M059J (cell line): ENCODE measurements around the gene DEPDC5. TPM values are rescaled to one million over a fixed set of nuclear protein-coding genes. Genes with fewer than 3 reads are reported as not detected.
"Not testable (repeated sequence)": the region's sequence is repeated elsewhere in the genome, so short reads cannot be mapped to it uniquely, and the experiment has no call there.

Experiments
- DNase-seq: peaks from one replicate; pipeline ENCODE4 v3.0.0-alpha.2; 2012; ENCODE audit warnings: low read depth
- total RNA-seq: library from RNA; depleted of rRNA; stranded (reverse); fragments of >200 nt; shearing (Covaris generic); gene quantifications from 2 replicates; pipeline ENCODE4 v1.2.3, GENCODE V29; 2014

Gene DEPDC5
- total RNA-seq, 1 experiment from 2014 or later: 1.5 TPM

- no peak for DNase-seq
These were observed 61.1 kb downstream of the DEPDC5 start for GRCh38 chr22:31814942-31815341.

GRCh38 chr22:31815383-31815814 is 61.6 kb downstream of the DEPDC5 start:
- DNase-seq: not testable (repeated sequence)

GRCh38 chr22:31816750-31817149 is 62.9 kb downstream of the DEPDC5 start:
- DNase-seq: no peak

DNA sequence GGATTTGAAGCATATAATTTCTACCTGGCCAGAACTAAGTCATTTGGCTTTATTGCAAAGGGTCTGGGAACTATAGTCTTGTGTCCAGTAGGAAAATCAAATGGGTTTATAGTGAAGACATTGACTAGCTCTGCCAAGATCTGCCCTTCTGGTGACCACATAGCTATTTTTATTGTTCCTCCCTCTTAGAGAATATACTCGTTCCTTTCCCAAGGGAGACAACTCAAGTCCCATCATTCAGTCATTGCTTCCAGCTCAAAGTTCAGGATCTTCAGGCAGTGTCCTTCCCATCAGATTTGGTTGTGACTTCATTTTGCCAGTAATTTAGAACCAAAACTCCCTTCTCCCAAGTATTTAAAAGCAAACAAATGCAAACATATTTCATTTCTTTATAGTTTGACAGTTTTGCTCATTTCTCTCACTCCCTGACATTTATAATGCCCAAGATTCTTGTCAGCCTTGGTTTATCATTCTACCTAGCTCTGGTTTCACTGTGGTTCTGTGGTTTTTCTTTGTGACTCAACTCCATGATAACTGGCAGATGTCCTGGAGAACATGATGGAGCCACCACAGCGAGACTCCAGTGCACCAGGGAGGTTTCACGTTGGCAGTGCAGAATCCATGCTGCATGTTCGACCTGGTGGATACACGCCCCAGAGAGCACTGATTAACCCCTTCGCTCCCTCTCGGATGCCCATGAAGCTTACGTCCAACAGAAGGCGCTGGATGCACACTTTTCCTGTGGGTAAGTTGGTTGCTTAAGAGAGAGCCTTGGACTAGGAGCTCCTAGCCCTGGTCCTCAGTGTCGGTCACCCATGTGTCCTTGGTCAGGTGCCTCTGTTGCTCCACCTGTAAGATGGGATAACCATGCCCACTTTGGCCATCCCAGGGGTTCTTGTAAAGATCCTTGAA is 64.9 kb downstream of the DEPDC5 start:
- DNase-seq: peak; percentile 87

GRCh38 chr22:31820655-31821054 is 66.8 kb downstream of the DEPDC5 start:
- DNase-seq: no peak

- DNase-seq: no peak
These were observed 67.8 kb downstream of the DEPDC5 start for GRCh38 chr22:31821572-31821971.

DNA sequence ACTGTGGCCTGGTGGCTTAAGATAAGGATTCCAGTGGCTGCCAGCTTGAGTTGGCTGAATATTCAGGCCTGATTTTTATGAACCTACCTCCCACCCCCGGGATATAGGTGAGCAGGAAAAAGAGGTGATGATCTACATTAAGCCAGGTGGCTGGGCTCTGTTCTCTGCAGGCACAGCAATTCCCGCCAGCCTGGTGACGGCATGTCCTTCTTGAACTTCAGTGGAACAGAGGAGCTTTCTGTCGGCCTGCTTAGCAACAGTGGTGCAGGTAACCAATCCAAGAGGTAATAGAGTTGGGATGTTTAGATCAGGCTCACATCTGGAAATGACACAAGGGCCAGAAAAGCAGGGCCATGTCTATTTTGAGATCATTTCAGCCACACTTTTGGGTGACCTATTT is 68.7 kb downstream of the DEPDC5 start:
- no peak for DNase-seq

- DNase-seq: no peak
These were observed 71.7 kb downstream of the DEPDC5 start for GRCh38 chr22:31825513-31825912.

DNA sequence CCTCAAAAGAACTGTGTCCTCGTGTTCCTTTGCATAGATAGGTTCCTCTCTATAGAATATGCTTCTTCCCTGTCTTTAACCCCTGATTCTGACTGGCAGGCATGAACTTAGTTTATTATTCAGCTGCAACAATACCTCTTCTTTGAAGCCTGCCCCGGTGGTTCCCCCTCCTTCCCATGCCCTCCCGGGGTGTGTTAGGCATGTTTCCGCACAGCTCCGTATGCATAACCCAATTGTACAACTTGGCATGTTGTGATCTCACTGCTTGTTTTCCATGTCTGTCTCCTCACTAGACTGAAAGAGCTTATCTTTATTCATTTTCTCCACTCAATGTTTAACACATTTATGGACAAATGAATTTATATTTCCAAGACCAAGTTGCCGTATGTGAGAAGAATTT is 72.6 kb downstream of the DEPDC5 start:
- no peak for DNase-seq

DNA sequence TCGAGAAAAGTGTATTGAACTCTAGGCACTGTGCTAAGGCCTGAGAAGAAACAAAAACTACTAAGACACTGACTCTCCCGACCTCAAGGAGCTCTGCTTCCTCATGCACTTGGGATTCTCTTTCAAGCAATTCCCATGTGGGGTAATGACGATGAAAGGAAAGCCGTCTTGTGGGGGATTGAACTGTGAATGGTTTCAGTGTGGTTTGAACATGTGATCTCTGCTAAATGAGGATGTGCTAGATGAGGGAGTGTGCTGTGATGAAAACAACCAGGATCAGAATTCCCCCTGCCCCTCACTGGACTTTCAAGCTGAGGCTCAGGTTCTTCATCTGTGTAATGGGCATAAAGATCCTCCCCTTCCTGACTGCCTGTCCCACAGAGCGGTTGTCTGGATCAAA is 74.9 kb downstream of the DEPDC5 start:
- no peak for DNase-seq

DNA sequence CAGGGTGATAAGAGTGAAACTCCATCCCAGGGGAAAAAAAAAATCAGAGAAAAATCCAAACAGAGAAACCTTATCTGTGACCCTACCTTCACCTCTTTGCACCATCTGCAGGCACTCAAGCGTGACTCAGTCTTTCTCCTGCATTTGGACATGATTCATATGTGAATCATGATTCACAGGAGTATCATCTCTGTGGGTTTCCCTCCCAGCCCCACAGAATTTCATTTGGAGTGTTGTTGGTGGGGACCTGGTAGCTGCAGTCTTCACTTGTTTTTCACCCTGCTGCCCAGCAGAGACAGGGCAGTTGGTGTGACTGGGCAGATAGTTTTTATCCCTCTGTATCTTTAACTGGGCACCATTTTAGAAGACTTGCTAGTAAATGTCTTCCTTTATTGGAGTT is 75.7 kb downstream of the DEPDC5 start:
- peak; percentile 96 for DNase-seq

DNA sequence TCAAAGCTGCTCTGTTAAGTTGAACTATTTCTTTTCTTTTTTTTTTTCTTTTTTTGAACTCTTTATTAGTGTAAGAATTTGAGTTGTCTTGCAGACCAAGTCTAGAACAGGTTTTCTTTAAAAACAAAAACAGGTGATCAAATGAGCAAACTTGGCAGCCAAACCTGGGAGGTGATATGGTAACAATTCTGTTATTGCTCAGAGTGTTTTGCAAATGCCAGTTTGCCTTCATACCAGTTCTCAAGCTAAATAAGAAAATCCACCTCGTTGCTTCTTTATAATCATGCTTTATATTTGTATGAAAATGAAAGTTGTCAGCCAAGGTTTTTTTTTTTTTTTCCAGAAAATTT is 76.9 kb downstream of the DEPDC5 start:
- no peak for DNase-seq

DNA sequence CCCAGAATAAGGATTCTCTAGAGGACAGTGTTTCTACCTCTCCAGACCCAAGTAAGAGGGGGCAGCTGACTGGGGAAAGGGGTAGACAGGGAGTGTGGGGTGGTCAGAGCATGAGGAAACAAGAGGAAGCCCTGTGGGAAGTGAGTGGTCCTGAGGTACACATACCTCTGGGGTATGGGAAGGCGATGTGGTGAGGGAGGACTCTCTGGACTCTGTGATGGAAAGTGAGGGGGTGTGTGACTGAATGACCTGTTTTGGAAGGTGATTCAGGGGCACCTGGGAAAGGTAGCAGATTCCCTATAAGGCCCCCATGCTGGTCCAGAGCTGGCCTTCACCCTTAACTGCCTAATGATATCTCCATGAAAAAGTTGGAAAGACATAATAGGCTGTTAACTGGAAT is 80.1 kb downstream of the DEPDC5 start:
- no peak for DNase-seq

GRCh38 chr22:31836010-31836409 is 82.2 kb downstream of the DEPDC5 start:
- no peak for DNase-seq

DNA sequence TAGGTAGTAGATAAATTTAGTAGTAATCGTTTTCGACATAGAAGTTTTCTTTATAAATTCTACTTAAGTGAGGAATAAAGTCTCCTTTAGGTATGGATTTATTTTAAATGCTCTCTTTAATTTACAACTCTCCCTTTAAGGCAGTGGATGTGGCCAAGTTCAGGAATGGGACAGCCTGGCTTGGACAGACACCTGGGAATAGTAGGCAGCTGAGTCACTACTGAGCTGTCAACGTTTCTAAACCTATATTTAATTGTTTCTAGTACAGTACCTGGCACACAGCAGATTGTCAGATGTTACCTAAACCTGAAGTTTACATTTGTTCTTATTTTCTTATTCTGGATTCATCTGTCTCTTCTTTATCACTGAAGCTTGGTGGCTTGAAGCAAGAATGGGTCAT is 85.1 kb downstream of the DEPDC5 start:
- DNase-seq: no peak

DNA sequence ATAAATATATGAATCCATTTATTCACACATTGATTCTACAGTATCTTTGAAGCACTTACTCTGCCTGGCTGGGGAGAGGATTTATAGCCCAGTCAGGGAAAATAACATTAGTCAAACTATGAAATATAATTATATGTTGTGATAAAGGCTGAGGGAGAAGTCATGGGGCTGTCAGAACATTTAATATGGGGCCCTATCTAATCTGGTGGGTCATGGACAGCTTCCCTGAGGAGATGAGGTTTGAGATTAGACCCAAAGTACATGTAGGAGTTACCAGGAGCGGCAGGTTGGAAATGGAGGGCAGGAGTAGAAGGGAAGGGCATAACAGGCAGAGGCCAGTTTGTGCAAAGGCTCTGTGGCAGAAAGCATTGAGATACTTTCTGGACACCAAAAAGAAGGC is 86.2 kb downstream of the DEPDC5 start:
- DNase-seq: no peak

- no peak for DNase-seq
These were observed 86.8 kb downstream of the DEPDC5 start for GRCh38 chr22:31840585-31840984.

DNA sequence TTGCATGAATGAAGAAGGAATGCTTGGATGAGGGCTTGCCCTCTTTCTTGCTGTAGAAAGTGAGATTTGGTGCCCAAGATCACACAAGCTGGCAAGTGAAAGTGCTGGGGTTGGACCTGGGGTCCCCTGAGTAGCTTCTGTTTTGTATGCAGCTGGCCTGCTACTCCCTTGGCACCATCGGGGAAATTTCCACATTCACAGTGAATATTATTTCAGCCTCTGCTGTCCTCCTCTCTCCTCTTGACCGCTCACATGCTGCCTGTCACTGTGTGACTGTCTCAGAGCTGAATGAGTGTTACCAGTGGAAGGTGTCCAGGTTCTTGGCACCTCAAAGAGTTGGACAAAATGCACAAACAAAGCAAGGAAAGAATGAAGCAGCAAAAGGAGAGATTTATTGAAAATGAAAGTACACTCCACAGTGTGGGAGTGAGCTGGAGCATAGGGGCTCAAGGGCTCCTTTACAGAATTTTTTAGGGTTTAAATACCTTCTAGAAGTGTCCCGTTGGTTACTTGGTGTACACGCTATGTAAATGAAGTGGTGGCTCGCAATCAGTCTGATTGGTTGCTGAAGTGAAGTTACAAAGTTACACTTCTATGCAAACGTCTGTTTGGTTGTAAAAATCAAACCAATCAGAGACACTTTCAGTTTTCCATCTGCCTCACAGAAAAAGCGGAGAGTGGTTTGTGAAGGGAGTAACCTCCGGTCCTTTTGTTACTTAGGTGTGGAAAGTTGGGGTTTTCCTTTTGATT is 87.4 kb downstream of the DEPDC5 start:
- no peak for DNase-seq

DNA sequence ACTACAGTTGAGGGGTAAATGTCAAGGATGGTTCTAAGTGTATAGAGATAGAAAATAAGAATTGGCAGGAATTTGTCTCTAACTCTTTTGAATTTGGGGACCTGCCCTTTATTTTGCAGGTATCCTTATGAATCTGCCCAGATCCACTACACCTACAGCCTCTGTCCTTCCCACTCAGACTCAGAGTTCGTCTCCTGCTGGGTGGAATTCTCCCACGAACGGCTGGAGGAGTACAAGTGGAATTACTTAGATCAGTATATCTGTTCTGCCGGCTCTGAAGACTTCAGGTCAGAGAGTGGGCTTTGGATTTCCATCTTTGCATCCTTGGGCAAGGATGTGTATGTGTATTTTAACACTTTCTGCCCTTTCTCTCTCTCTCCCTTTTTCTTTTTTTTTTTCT is 89.7 kb downstream of the DEPDC5 start:
- no peak for DNase-seq

DNA sequence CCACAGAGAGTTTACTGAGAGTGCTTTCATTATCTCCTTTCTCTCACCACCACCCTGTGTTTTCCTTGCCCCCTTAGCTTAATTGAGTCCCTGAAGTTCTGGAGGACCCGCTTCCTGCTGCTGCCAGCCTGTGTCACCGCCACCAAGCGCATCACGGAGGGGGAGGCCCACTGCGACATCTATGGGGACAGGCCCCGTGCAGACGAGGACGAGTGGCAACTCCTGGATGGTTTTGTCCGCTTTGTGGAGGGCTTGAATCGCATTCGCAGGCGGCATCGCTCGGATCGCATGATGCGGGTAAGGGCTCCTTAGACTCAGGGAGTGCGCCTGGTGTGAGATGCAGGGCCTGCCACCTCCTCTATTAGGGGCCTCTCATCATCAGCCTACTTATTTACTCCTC is 91.1 kb downstream of the DEPDC5 start:
- no peak for DNase-seq

DNA sequence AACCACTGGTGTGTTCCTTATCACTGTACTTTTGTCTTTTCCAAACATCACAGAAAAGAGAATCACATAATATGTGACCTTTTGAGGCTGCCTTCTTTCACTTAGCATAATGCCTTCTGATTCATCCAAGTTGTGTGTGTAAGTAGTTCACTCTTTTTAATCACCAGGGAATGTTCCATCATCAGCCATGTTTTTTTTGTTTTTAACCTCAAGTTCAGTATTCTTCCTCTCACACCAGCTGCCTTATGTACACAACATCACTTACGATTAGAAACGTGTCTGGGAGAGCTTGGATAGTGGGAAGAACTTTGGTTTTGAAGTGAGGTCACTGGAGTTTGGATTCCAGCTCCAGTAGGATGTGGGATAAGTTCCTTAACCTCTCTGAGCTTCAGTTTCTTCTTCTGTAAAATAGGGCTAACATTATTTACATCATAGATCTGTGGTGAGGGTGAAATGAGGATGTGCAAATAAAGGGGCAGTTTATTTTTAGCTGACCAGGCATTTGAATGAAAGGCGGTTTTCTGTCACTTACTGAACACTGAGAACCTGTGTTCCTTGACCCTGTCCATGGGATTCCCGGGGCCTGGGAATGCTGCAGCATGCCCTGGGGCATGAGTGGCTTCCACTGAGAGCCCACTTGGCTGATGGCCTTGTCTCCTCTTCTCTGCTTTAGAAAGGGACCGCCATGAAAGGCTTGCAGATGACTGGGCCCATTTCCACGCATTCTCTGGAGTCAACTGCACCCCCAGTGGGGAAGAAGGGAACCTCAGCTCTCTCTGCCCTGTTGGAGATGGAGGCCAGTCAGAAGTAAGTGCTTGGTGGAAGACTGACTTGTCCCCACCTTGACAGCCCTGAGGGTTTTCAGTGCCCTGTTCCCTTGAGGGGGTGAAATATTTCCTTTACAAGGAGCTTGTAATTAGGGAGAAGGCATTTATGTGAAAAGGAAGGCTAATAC is 92.6 kb downstream of the DEPDC5 start:
- no peak for DNase-seq

- DNase-seq: no peak
These were observed 94.6 kb downstream of the DEPDC5 start for GRCh38 chr22:31848411-31848810.
